ENCODE data around the gene DYTN. TPM values are rescaled to one million over a fixed set of nuclear protein-coding genes. Genes with fewer than 3 reads are reported as not detected.

The DYTN gene
- total RNA-seq, 4 donors from 2014 or later = not detected

DNA sequence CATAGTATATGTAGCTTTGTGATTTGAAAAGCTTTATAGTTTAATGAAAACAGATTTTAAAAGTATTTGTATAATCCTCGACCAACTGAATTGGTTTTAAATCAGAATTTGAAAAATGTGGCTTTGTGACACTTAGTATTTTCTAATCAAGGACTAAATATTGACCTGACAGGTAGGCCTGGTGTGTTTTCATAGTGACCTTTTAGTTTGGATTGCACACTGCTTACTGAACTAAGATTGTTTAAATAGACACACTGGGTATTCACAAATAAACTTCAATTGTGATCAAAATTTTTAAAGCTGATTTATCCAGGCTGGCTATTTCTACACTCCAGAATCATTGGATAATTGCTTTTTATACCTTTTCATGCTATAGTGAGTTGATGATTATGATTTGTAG, 107.7 kb downstream of the DYTN start:
- Histone ChIP-seq H3K9me3 (no peaks in the 10 kb centered on the region), H3K27ac (no peak overlapping the region), H3K27me3 (no peaks in the 10 kb centered on the region), H3K36me3 (peaks cover 0 to 11% of the 10 kb centered on the region in 2 donors), H3K4me1 (no peaks in the 10 kb centered on the region), H3K4me3 (no peak overlapping the region)
- 65 to 80% methylated on average over 1 of the region's 1 CpG for WGBS, 2 donors (ENCODE audit: low coverage in 1 of 2)
- ATAC-seq = no peak
- no peak for TF ChIP-seq EP300 (IDR thresholded peaks at IDR 0.05)
- TF ChIP-seq, protein P1, sequence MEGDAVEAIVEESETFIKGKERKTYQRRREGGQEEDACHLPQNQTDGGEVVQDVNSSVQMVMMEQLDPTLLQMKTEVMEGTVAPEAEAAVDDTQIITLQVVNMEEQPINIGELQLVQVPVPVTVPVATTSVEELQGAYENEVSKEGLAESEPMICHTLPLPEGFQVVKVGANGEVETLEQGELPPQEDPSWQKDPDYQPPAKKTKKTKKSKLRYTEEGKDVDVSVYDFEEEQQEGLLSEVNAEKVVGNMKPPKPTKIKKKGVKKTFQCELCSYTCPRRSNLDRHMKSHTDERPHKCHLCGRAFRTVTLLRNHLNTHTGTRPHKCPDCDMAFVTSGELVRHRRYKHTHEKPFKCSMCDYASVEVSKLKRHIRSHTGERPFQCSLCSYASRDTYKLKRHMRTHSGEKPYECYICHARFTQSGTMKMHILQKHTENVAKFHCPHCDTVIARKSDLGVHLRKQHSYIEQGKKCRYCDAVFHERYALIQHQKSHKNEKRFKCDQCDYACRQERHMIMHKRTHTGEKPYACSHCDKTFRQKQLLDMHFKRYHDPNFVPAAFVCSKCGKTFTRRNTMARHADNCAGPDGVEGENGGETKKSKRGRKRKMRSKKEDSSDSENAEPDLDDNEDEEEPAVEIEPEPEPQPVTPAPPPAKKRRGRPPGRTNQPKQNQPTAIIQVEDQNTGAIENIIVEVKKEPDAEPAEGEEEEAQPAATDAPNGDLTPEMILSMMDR (IDR thresholded peaks at IDR 0.05) = no peak
- TF ChIP-seq POLR2AphosphoS5 (IDR thresholded peaks at IDR 0.05) = no peak
- no peak for TF ChIP-seq POLR2A (IDR thresholded peaks at IDR 0.05)

DNA sequence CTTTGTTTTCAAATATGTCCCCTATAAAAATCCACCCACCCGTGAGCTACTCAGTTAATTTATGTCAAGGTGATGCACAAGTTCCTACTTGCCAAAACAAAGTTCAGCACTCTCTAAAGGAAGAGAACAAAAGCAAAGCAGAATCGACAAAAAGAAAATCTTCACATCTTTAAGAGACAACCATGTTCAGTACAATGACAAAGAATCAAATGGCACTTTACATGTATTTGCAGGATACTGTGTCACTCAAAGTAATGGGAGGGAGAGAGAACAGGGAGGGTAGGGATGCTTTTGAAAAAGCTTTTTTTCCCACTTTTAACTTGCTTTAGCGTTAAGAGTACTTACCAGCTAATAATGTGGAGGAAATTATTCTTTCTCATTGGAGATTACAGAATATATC, 115.0 kb downstream of the DYTN start:
- no peak for TF ChIP-seq EP300 (IDR thresholded peaks at IDR 0.05)
- no peak for TF ChIP-seq POLR2A (IDR thresholded peaks at IDR 0.05)
- TF ChIP-seq POLR2AphosphoS5 (IDR thresholded peaks at IDR 0.05) = no peak
- TF ChIP-seq, protein P1 (IDR thresholded peaks at IDR 0.05) = no peak
- 92 to 97% methylated on average over 3 of the region's 3 CpGs for WGBS, 2 donors (ENCODE audit: low coverage in 1 of 2)
- no peak for ATAC-seq
- Histone ChIP-seq H3K27me3 (no peaks in the 10 kb centered on the region), H3K27ac (no peak overlapping the region), H3K36me3 (no peaks in the 10 kb centered on the region), H3K4me1 (no peaks in the 10 kb centered on the region), H3K4me3 (no peak overlapping the region), H3K9me3 (no peaks in the 10 kb centered on the region)

Small RNA genes within 50 kb of the gene (small RNA-seq; reads per million reads assigned to genes)
- gene RF00019 = 0 reads per million in 4 donors

Other genes with a start within 250 kb of the DYTN start
- gene FAM237A, start 75.9 kb downstream of the DYTN start, total RNA-seq = not detected
- 1 to 10 TPM in 2 of 4 donors, under 1 TPM in 1, not detected in 1; 0.77 to 2.3 (median 1.2) TPM for gene MDH1B, start 46.9 kb upstream of the DYTN start, total RNA-seq
- gene FASTKD2, start 47.2 kb upstream of the DYTN start, total RNA-seq = 10 to 100 TPM; 24.1 to 41.2 (median 31.8) TPM
- 1 to 10 TPM in 3 of 4 donors, under 1 TPM in 1; 0.27 to 2.0 (median 1.9) TPM for gene CPO, start 221.1 kb upstream of the DYTN start, total RNA-seq